Ovary (tissue), 9 donors: ENCODE data around the gene MGP. TPM values are rescaled to one million over a fixed set of nuclear protein-coding genes. Genes with fewer than 3 reads are reported as not detected.

Experiments
- DNase-seq, 5 donors: peaks; one replicate each; pipeline ENCODE4 v3.0.0-alpha.2; 2019 to 2020
- H3K27ac ChIP-seq, 2 donors: fragments of 200-600 bp; one replicate each; pipeline versions ENCODE4 v1.5.1 to v1.8.0; 2019 to 2022
- H3K27me3 ChIP-seq: fragments of 200-600 bp; one replicate; pipeline ENCODE4 v1.8.0; 2022
- H3K36me3 ChIP-seq: fragments of 200-600 bp; sonication (generic); one replicate; pipeline ENCODE4 v1.5.1; 2019
- H3K4me1 ChIP-seq: one replicate; pipeline ENCODE4 v1.8.1; 2013; ENCODE audit warnings: mild to moderate bottlenecking, moderate library complexity; ENCODE audit not compliant: insufficient read depth
- H3K4me3 ChIP-seq: fragments of 200-600 bp; sonication (generic); one replicate; pipeline ENCODE4 v1.5.1; 2017
- H3K9me3 ChIP-seq, 2 donors: fragments of 200-600 bp in 1 of 2; sonication (generic) in 1 of 2; one replicate each; pipeline versions ENCODE4 v1.5.1 to v1.8.1; 2013 to 2019; ENCODE audit warnings: mild to moderate bottlenecking in 1 of 2, moderate library complexity in 1 of 2
- CTCF ChIP-seq, 3 donors: fragments of 450-650 bp in 2 of 3; fragments of 200-600 bp in 1 of 3; IDR thresholded peaks; one replicate each; pipeline versions ENCODE4 v1.5.1 to v1.8.0; 2016 to 2022; ENCODE audit warnings: antibody characterized with exemption in 3 of 3, mild to moderate bottlenecking in 1 of 3
- EP300 ChIP-seq: sonication (generic); formaldehyde crosslinking; IDR thresholded peaks from one replicate; pipeline ENCODE4 v1.6.1; 2017; ENCODE audit warnings: antibody characterized with exemption
- POLR2A ChIP-seq: fragments of 450-650 bp; IDR thresholded peaks from one replicate; pipeline ENCODE4 v1.6.1; 2017; ENCODE audit warnings: antibody characterized with exemption, mild to moderate bottlenecking, moderate library complexity
- WGBS, 3 donors: extraction: QIAGEN DNeasy Blood & Tissue Kit in 1 of 3; methylation state at CpG; one replicate each; pipeline versions ENCODE4 v1.1.5 to v1.1.7; 2013 to 2017; 5-methylcytosine and 5-hydroxymethylcytosine counted together
- intact Hi-C, 4 donors: fragments of 100-400 bp; cut with DNase I; formaldehyde crosslinking; loops; one replicate each; pipeline versions ENCODE4 v1.11.0 to v1.15.1; 2022 to 2023
- polyA plus RNA-seq, 2 donors: library from polyadenylated mRNA; stranded (reverse); fragments of 200-250 nt in 1 of 2; fragments of 350-450 nt in 1 of 2; fragmentation: Illumina TruSeq in 1 of 2; extraction: RNeasy Lipid Tissue Mini Kit (QIAGEN cat#74804) in 1 of 2; gene quantifications; one replicate each; pipeline ENCODE4 v1.2.3, GENCODE V29; 2013 to 2014
- total RNA-seq, 7 donors: library from RNA; depleted of rRNA in 2 of 7; stranded (reverse); fragments of >200 nt in 2 of 7; fragmentation: NEBNext Ultra II Directional in 3 of 7; extraction: Animal tissue kit (Norgen Biotek cat#: 25700) in 3 of 7; gene quantifications; one replicate each; pipeline versions ENCODE4 v1.1.0 to v1.2.4, GENCODE V29; 2016 to 2023
- donor health status: DM: no; HTN: no; CAD: no; lungs with moderate emphysema.
- donor health status: DM: no; HTN: no; CAD: no.
- donor health status: Bipolar disorder and iron deficiency.
- donor health status: DM: yes; HTN: yes; CAD: no.
- donor health status: DM: no; HTN: no; CAD: no.
- donor health status: DM: yes; HTN: yes; CAD: no.

MGP gene
- total and polyA plus RNA-seq, 9 donors = 109 to 2,243 (median 431) TPM

- no peak overlapping the region for H3K4me3 ChIP-seq
- no peak overlapping the region for H3K27ac ChIP-seq
- H3K27me3 ChIP-seq = no peaks in the 10 kb centered on the region
- intact Hi-C loops = loop anchor here in 1 of 4 donors (10.0 kb wide), 1 partner anchor 53 kb away; no protein-coding TSS in a partner anchor
- TF ChIP-seq POLR2A (no peak), CTCF (IDR thresholded peaks at IDR 0.05) (no peak), EP300 (no peak)
- no peaks in the 10 kb centered on the region for H3K9me3 ChIP-seq
- 94% methylated on average over 7 of the region's 7 CpGs for WGBS, 3 donors
- H3K4me1 ChIP-seq = peaks cover 2% of the 10 kb centered on the region
- H3K36me3 ChIP-seq = no peaks in the 10 kb centered on the region
- DNase-seq = no peak
Measured at GRCh38 chr12:14931791-14932560, 46.3 kb upstream of the MGP start.

- H3K27ac ChIP-seq = no peak overlapping the region
- 80 to 89% (median 86%) methylated on average over 4 of the region's 4 CpGs for WGBS, 3 donors
- no peaks in the 10 kb centered on the region for H3K27me3 ChIP-seq
- H3K4me1 ChIP-seq = peaks cover 2% of the 10 kb centered on the region
- DNase-seq = no peak
- H3K4me3 ChIP-seq = no peak overlapping the region
- intact Hi-C loops = loop anchor here in 1 of 4 donors (10.0 kb wide), 1 partner anchor 53 kb away; no protein-coding TSS in a partner anchor
- TF ChIP-seq CTCF (IDR thresholded peaks at IDR 0.05) = no peak
- no peak for TF ChIP-seq POLR2A
- TF ChIP-seq EP300 = no peak
- H3K36me3 ChIP-seq = no peaks in the 10 kb centered on the region
- H3K9me3 ChIP-seq = no peaks in the 10 kb centered on the region
Measured at GRCh38 chr12:14931359-14931758, 45.7 kb upstream of the MGP start.

- Histone ChIP-seq H3K27me3 (no peaks in the 10 kb centered on the region), H3K36me3 (no peaks in the 10 kb centered on the region), H3K4me3 (no peak overlapping the region), H3K4me1 (peaks cover 2% of the 10 kb centered on the region), H3K27ac (no peak overlapping the region), H3K9me3 (no peaks in the 10 kb centered on the region)
- DNase-seq = no peak
- intact Hi-C loops = loop anchor here in 1 of 4 donors (10.0 kb wide), 1 partner anchor 55 kb away; no protein-coding TSS in a partner anchor
- no peak for TF ChIP-seq EP300
- TF ChIP-seq POLR2A = no peak
- no peak for TF ChIP-seq CTCF (IDR thresholded peaks at IDR 0.05)
Measured at GRCh38 chr12:14930299-14930698, 44.6 kb upstream of the MGP start.

GRCh38 chr12:14928931-14929330 lies 43.3 kb upstream of the MGP start:
- no peaks in the 10 kb centered on the region for H3K27me3 ChIP-seq
- DNase-seq = no peak
- H3K4me1 ChIP-seq = peaks cover 2% of the 10 kb centered on the region
- 3 to 8% (median 8%) methylated on average over 4 of the region's 4 CpGs for WGBS, 3 donors
- H3K36me3 ChIP-seq = no peaks in the 10 kb centered on the region
- intact Hi-C loops = no loop called here
- H3K4me3 ChIP-seq = no peak overlapping the region
- H3K9me3 ChIP-seq = no peaks in the 10 kb centered on the region
- no peak overlapping the region for H3K27ac ChIP-seq
- TF ChIP-seq CTCF (IDR thresholded peaks at IDR 0.05) = no peak
- no peak for TF ChIP-seq EP300
- TF ChIP-seq POLR2A = no peak
